ENCODE results near the gene CUEDC1. TPM values are rescaled to one million over a fixed set of nuclear protein-coding genes. Genes with fewer than 3 reads are reported as not detected.

Gene CUEDC1
- total and polyA plus RNA-seq, 2 donors (not counting 1 experiment from before 2014, with no cell fraction given), result 0.57 TPM; not detected in 1

DNA sequence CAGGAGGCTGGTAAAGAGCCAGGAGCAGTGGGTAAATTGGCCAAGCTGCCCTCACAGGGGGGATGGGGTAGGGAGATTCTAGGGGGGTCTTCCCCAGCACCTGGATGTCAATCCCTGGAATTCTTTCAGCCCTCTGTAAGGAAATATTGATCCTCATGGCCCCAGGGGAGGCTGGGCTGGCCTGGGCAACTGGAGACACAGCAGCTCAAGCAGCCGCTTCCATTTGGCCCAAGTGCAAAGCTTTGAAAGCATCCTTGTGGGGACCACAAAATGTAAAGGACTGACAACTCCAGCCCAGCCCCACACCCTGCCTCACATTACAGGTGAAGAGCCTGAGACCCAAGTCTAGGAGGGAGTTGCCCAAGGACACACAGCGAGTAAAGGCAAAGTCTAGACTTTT, 66.0 kb downstream of the CUEDC1 start:
- Histone ChIP-seq H3K79me2 (ENCODE audit: control insufficient read depth, insufficient read depth, low read length) (no peaks in the 10 kb centered on the region), H3K4me2 (replicated peaks; ENCODE audit: low read depth, low read length, poor library complexity, severe bottlenecking) (no peak overlapping the region), H3K9me3 (ENCODE audit: control extremely low read depth in 1 of 3, control insufficient read depth in 2 of 3, insufficient read depth in 1 of 3, low read length in 2 of 3) (no peaks in the 10 kb centered on the region), H3K4me3 (ENCODE audit: control extremely low read depth in 1 of 5, extremely low read depth in 1 of 5, insufficient read depth in 1 of 5, low read depth in 2 of 5, low read length in 4 of 5) (no peak overlapping the region), H4K20me1 (ENCODE audit: control insufficient read depth, insufficient read depth, low read length, poor library complexity, severe bottlenecking) (no peaks in the 10 kb centered on the region), H3K27ac (ENCODE audit: low read length in 2 of 2) (no peak overlapping the region), H2AFZ (ENCODE audit: insufficient read depth, low read depth, low read length, poor library complexity, severe bottlenecking) (no peak overlapping the region), H3K4me1 (ENCODE audit: control insufficient read depth in 2 of 2, insufficient read depth in 2 of 2, low read length in 2 of 2) (peaks cover 0 to 3% of the 10 kb centered on the region in 2 donors), H3K36me3 (replicated peaks in 1 of 2; ENCODE audit: control extremely low read depth in 1 of 2, control insufficient read depth in 1 of 2, extremely low read depth in 1 of 2, insufficient read depth in 2 of 2, low read length in 1 of 2) (no peaks in the 10 kb centered on the region), H3K27me3 (replicated peaks in 1 of 4; ENCODE audit: control extremely low read depth in 1 of 4, control insufficient read depth in 3 of 4, insufficient read depth in 4 of 4, low read length in 3 of 4) (peaks cover 0 to 39% (median 11%) of the 10 kb centered on the region in 4 experiments), H3K9ac (ENCODE audit: low read length) (no peak overlapping the region)
- H3K4me3 Mint-ChIP-seq, result no peak overlapping the region
- TF ChIP-seq EZH2 (IDR thresholded peaks at IDR 0.05; ENCODE audit: borderline replicate concordance, insufficient read depth, low read depth, low read length, poor library complexity, severe bottlenecking), result no peak
- TF ChIP-seq, protein P1, sequence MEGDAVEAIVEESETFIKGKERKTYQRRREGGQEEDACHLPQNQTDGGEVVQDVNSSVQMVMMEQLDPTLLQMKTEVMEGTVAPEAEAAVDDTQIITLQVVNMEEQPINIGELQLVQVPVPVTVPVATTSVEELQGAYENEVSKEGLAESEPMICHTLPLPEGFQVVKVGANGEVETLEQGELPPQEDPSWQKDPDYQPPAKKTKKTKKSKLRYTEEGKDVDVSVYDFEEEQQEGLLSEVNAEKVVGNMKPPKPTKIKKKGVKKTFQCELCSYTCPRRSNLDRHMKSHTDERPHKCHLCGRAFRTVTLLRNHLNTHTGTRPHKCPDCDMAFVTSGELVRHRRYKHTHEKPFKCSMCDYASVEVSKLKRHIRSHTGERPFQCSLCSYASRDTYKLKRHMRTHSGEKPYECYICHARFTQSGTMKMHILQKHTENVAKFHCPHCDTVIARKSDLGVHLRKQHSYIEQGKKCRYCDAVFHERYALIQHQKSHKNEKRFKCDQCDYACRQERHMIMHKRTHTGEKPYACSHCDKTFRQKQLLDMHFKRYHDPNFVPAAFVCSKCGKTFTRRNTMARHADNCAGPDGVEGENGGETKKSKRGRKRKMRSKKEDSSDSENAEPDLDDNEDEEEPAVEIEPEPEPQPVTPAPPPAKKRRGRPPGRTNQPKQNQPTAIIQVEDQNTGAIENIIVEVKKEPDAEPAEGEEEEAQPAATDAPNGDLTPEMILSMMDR (IDR thresholded peaks at IDR 0.05), result no peak
- no peak for DNase-seq
- ChIA-PET CTCF (interaction anchor here (1.0 to 10.5 kb wide), 3 partner anchors 30 to 107 kb away, joined by 3 to 214 read pairs (median 30); partner anchors contain the start of gene VEZF1), POLR2A (no interaction called here)
- no peak overlapping the region for H3K27ac Mint-ChIP-seq
- peaks cover 40% of the 10 kb centered on the region for H3K27me3 Mint-ChIP-seq
- H3K4me1 Mint-ChIP-seq, result peaks cover 5% of the 10 kb centered on the region
- WGBS (ENCODE audit: insufficient coverage), result 100% methylated on average over 1 of the region's 2 CpGs
- intact Hi-C loops (cut with micrococcal nuclease), result no loop called here
- no peaks in the 10 kb centered on the region for H3K9me3 Mint-ChIP-seq (ENCODE audit: insufficient read depth)
- ATAC-seq (ENCODE audit: low read depth), result no peak

DNA sequence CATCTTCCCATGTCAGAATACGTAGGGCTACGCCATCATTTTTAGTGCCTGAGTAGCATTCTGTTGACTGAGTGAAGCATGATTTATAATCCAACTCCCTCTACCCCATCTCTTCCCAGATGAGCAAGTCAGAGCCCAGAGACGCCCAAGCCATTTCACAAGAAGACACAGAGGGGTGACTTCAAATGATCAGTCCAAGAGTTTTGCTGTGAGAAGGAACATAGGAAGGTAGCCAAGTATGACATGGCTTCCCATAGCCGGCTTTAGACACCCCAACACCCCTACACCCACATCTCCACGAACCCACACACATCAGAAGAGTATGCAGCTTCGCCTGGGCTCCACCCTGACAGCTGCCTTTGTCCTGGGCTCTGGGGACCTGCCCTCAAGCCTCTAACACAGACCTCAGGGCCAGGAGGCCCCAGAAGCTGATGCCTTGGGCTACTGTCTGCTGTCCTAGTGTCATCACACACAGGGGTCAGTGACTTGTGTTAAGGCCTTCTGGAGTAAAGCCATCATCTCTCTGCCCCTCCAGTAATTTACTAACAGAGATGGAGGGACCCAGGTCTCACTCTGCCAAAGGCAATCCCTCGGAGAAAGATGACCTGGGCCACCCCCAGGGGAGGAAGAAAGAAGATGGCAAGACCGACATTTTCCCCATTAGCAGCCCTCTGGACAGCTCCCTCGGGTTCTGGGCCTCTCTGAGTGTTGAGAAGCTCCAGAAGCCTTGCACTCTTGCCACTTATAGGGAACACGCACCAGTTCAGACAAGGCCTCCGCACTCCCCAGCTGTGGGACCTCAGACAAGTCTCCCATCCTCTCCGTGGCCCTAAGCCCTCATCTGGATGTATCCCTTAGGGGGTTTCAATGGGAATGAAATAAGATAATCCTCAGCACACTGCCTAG, 66.6 kb downstream of the CUEDC1 start:
- intact Hi-C loops (cut with micrococcal nuclease), result no loop called here
- 75% methylated on average over 6 of the region's 12 CpGs for WGBS (ENCODE audit: insufficient coverage)
- no peaks in the 10 kb centered on the region for H3K36me3 ChIP-seq (replicated peaks in 1 of 2; ENCODE audit: control extremely low read depth in 1 of 2, control insufficient read depth in 1 of 2, extremely low read depth in 1 of 2, insufficient read depth in 2 of 2, low read length in 1 of 2)
- H2AFZ ChIP-seq (ENCODE audit: insufficient read depth, low read depth, low read length, poor library complexity, severe bottlenecking), result no peak overlapping the region
- no peak overlapping the region for H3K27ac ChIP-seq (ENCODE audit: low read length in 2 of 2)
- ATAC-seq (ENCODE audit: low read depth), result no peak
- H3K79me2 ChIP-seq (ENCODE audit: control insufficient read depth, insufficient read depth, low read length), result no peaks in the 10 kb centered on the region
- Mint-ChIP-seq H3K27me3 (peaks cover 38% of the 10 kb centered on the region), H3K27ac (no peak overlapping the region), H3K4me3 (no peak overlapping the region), H3K9me3 (ENCODE audit: insufficient read depth) (no peaks in the 10 kb centered on the region), H3K4me1 (peaks cover 5% of the 10 kb centered on the region)
- H3K4me1 ChIP-seq (ENCODE audit: control insufficient read depth in 2 of 2, insufficient read depth in 2 of 2, low read length in 2 of 2), result peaks cover 0 to 3% of the 10 kb centered on the region in 2 donors
- H3K4me3 ChIP-seq (ENCODE audit: control extremely low read depth in 1 of 5, extremely low read depth in 1 of 5, insufficient read depth in 1 of 5, low read depth in 2 of 5, low read length in 4 of 5), result no peak overlapping the region
- peaks cover 0 to 35% (median 11%) of the 10 kb centered on the region in 4 experiments for H3K27me3 ChIP-seq (replicated peaks in 1 of 4; ENCODE audit: control extremely low read depth in 1 of 4, control insufficient read depth in 3 of 4, insufficient read depth in 4 of 4, low read length in 3 of 4)
- no peaks in the 10 kb centered on the region for H3K9me3 ChIP-seq (ENCODE audit: control extremely low read depth in 1 of 3, control insufficient read depth in 2 of 3, insufficient read depth in 1 of 3, low read length in 2 of 3)
- no peaks in the 10 kb centered on the region for H4K20me1 ChIP-seq (ENCODE audit: control insufficient read depth, insufficient read depth, low read length, poor library complexity, severe bottlenecking)
- DNase-seq, result no peak
- H3K9ac ChIP-seq (ENCODE audit: low read length), result no peak overlapping the region
- ChIA-PET POLR2A (interaction anchor here (0.7 kb wide), 1 partner anchor 11 kb away, joined by 4 read pairs; no protein-coding TSS in a partner anchor), CTCF (interaction anchor here (0.6 to 10.5 kb wide), 3 partner anchors 30 to 545 kb away, joined by 5 to 214 read pairs (median 30); partner anchors contain the start of gene VEZF1)
- no peak overlapping the region for H3K4me2 ChIP-seq (replicated peaks; ENCODE audit: low read depth, low read length, poor library complexity, severe bottlenecking)
- TF ChIP-seq EZH2 (IDR thresholded peaks at IDR 0.05; ENCODE audit: borderline replicate concordance, insufficient read depth, low read depth, low read length, poor library complexity, severe bottlenecking), result no peak
- TF ChIP-seq, protein P1 (IDR thresholded peaks at IDR 0.05), result no peak

Measured in B cell (primary cell).